Endothelial cell of umbilical vein (primary cell): ENCODE measurements around the gene PLCB4. TPM values are rescaled to one million over a fixed set of nuclear protein-coding genes. Genes with fewer than 3 reads are reported as not detected.

Source experiments
- BruUV-seq: library from RNA; stranded (reverse); fragments of 400-500 nt; replicated peaks from 2 replicates; lab custom pipeline; 2021; lab: Mats Ljungman, UMichigan
- CTCF ChIA-PET: fragments of 300-600, 350-600 bp; sonication (Branson Sonifier 250); formaldehyde crosslinking; loops from one replicate; lab custom pipeline; 2021; ENCODE audit warnings: antibody characterized with exemption, inconsistent platforms; lab: Charles Lee
- POLR2A ChIA-PET: fragments of 300-600, 350-600 bp; sonication (Branson Sonifier 250); formaldehyde crosslinking; loops from one replicate; lab custom pipeline; 2021; ENCODE audit warnings: antibody characterized with exemption, inconsistent platforms; lab: Charles Lee
- DNase-seq: peaks from one replicate; pipeline ENCODE4 v3.0.0-alpha.2; 2011; ENCODE audit warnings: low read depth, low spot score
- FAIRE-seq: peaks from 2 replicates; lab custom pipeline; 2011; peaks lifted over from hg19 to GRCh38; lab: Jason Lieb, UNC
- H2AFZ ChIP-seq: 2 replicates; pipeline ENCODE4 v1.6.0; 2012; ENCODE audit warnings: low read depth, low read length, control low read depth, inconsistent platforms
- H3K27ac ChIP-seq: 2 replicates; pipeline ENCODE4 v1.5.1; 2011; ENCODE audit warnings: low read depth, mild to moderate bottlenecking, control low read depth, low read length, moderate library complexity; ENCODE audit not compliant: insufficient read depth
- H3K27me3 ChIP-seq, 2 experiments: 2 replicates each; pipeline versions ENCODE4 v1.6.0 to v1.6.1; 2011; ENCODE audit warnings: low read length in 2 of 2, mixed read lengths in 1 of 2; ENCODE audit not compliant: control insufficient read depth in 2 of 2, insufficient read depth in 2 of 2
- H3K36me3 ChIP-seq, 2 experiments: 2 replicates in 1 of 2; 3 replicates in 1 of 2; pipeline ENCODE4 v1.5.1; 2011; ENCODE audit warnings: low read length in 2 of 2, mild to moderate bottlenecking in 1 of 2, moderate library complexity in 1 of 2; ENCODE audit not compliant: control insufficient read depth in 2 of 2, insufficient read depth in 2 of 2; ENCODE audit errors: extremely low read depth in 1 of 2
- H3K4me1 ChIP-seq: 3 replicates; pipeline ENCODE4 v1.5.1; 2011; ENCODE audit warnings: mild to moderate bottlenecking, low read length; ENCODE audit not compliant: control insufficient read depth, insufficient read depth; ENCODE audit errors: extremely low read depth
- H3K4me2 ChIP-seq: 2 replicates; pipeline ENCODE4 v1.6.1; 2011; ENCODE audit warnings: low read length, control low read depth, mixed read lengths; ENCODE audit not compliant: insufficient read depth
- H3K4me3 ChIP-seq, 3 experiments: fragments of 200-600 bp in 1 of 3; sonication (generic), shearing (Covaris generic) in 1 of 3; replicated peaks in 1 of 3; 2 replicates each; pipeline ENCODE4 v1.5.1; 2011 to 2016; ENCODE audit warnings: control low read depth in 3 of 3, low read length in 3 of 3, mild to moderate bottlenecking in 2 of 3, inconsistent platforms in 1 of 3, low read depth in 1 of 3, moderate library complexity in 1 of 3; ENCODE audit not compliant: insufficient read depth in 1 of 3
- H3K79me2 ChIP-seq: 2 replicates; pipeline ENCODE4 v1.6.0; 2012; ENCODE audit warnings: low read length, inconsistent platforms; ENCODE audit not compliant: control insufficient read depth, insufficient read depth
- H3K9ac ChIP-seq: replicated peaks from 2 replicates; pipeline ENCODE3; 2011; ENCODE audit warnings: low read length, control low read depth; ENCODE audit not compliant: insufficient read depth; ENCODE audit errors: extremely low read depth
- H3K9me1 ChIP-seq: replicated peaks from 3 replicates; pipeline ENCODE4 v1.6.0; 2011; ENCODE audit warnings: mild to moderate bottlenecking, low read length; ENCODE audit not compliant: control insufficient read depth, insufficient read depth; ENCODE audit errors: extremely low read depth
- H3K9me3 ChIP-seq: replicated peaks from 2 replicates; pipeline ENCODE4 v1.5.1; 2012; ENCODE audit warnings: low read length, inconsistent platforms; ENCODE audit not compliant: control insufficient read depth, insufficient read depth
- H4K20me1 ChIP-seq: replicated peaks from 2 replicates; pipeline ENCODE3; 2011; ENCODE audit warnings: mild to moderate bottlenecking, low read length; ENCODE audit not compliant: control insufficient read depth, insufficient read depth; ENCODE audit errors: extremely low read depth
- EZH2 ChIP-seq: IDR thresholded peaks from 2 replicates; pipeline ENCODE4 v1.6.1; 2012; ENCODE audit warnings: borderline replicate concordance, low read depth, mild to moderate bottlenecking, moderate library complexity, low read length, inconsistent platforms; ENCODE audit not compliant: severe bottlenecking
- FOS ChIP-seq: IDR thresholded peaks from 2 replicates; pipeline ENCODE4 v1.6.1; 2011; ENCODE audit warnings: mild to moderate bottlenecking, low read length, moderate library complexity, borderline replicate concordance; ENCODE audit not compliant: insufficient read depth
- JUN ChIP-seq: IDR thresholded peaks from 2 replicates; pipeline ENCODE4 v1.6.1; 2011; ENCODE audit warnings: borderline replicate concordance, low read depth; ENCODE audit not compliant: insufficient read length, insufficient read depth
- MAX ChIP-seq: IDR thresholded peaks from 2 replicates; pipeline ENCODE4 v1.6.1; 2011; ENCODE audit not compliant: insufficient read depth, insufficient read length
- MYC ChIP-seq: IDR thresholded peaks from one replicate; pipeline ENCODE4 v1.6.1; 2011; ENCODE audit warnings: mild to moderate bottlenecking, low read depth, low read length
- dilution Hi-C: fragments of 300-500 bp; cut with MboI; formaldehyde crosslinking; loops from one replicate; pipeline ENCODE4 v1.15.0; 2019; ENCODE audit warnings: low sequenced_read_pairs; ENCODE audit not compliant: extremely low pct_ligation_motif_present
- intact Hi-C: fragments of 100-400 bp; cut with micrococcal nuclease; formaldehyde crosslinking; loops from one replicate; pipeline ENCODE4 v1.10.0; 2022
- polyA plus RNA-seq, 4 experiments: library from polyadenylated mRNA; depleted of rRNA in 3 of 4; stranded (reverse) in 3 of 4; unstranded in 1 of 4; fragments of >200 nt; gene quantifications; 2 replicates each; pipeline versions ENCODE4 v1.2.1 to v1.2.3, GENCODE V29; 2011 to 2012; ENCODE audit warnings: missing spikeins in 1 of 4
- total RNA-seq: library from RNA; stranded (reverse); gene quantifications from 2 replicates; pipeline ENCODE4 v1.2.3, GENCODE V29; 2021

PLCB4 gene
- total and polyA plus RNA-seq, 2 donors (not counting 3 experiments of a cell fraction or from before 2014, with no cell fraction given) = 0.37 to 1.7 TPM

DNA sequence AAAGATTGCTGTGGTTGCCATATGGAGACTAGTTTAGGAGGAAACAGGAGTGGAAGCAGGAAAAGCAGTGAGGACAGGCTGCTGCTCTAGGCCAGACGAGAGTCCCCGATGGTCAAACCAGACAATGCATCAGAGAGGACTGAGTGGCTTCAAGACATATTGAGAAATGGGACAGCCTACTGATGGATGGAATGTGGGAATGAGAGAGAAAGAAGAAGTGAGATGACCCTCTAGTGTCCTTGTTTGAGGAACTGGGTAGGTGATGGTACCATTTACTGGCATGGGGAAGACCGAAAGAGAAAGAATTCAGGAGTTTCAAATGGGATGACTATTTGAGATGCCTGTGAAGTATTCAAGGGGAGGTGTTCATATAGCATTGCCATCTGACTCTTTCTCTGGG lies 333.7 kb downstream of the PLCB4 start:
- POLR2A ChIA-PET = no interaction called here
- no peak for FAIRE-seq

DNA sequence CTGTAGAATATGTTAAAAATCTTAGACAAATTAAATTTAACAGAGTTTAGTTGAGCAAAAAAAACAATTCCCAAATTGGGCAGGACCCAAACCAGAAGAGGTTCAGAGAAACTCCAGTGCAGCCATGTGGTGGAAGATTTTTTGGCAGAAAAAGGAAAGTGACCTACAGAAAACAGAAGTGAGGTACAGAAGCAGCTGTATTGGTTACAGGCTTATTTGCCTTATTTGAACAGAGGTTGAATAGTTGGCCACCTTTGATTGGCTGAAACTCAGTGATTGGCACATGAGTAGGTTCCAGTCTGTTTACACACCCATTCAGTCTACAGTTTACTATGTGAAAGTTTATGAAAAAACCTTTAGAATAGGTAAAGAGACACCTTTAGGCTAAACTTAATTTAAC lies 334.6 kb downstream of the PLCB4 start:
- Histone ChIP-seq H3K27me3 (no peaks in the 10 kb centered on the region), H3K79me2 (no peaks in the 10 kb centered on the region), H3K9me1 (no peaks in the 10 kb centered on the region), H3K4me1 (peaks cover 16% of the 10 kb centered on the region), H3K4me3 (no peak overlapping the region), H3K9ac (no peak overlapping the region), H2AFZ (no peak overlapping the region), H3K9me3 (no peaks in the 10 kb centered on the region), H3K4me2 (no peak overlapping the region), H4K20me1 (no peaks in the 10 kb centered on the region), H3K27ac (no peak overlapping the region), H3K36me3 (no peaks in the 10 kb centered on the region)
- intact Hi-C loops = no loop called here
- dilution Hi-C loops = no loop called here
- ChIA-PET CTCF (interaction anchor here (1.0 kb wide), 1 partner anchor 10 kb away, joined by 4 read pairs; no protein-coding TSS in a partner anchor), POLR2A (no interaction called here)
- no peak for FAIRE-seq
- no TSS peak for BruUV-seq
- no peak for DNase-seq
- TF ChIP-seq JUN (no peak), MYC (no peak), FOS (no peak)

More for the DNA sequence above, 333.7 kb downstream of the PLCB4 start:
- H3K4me2 ChIP-seq = no peak overlapping the region
- no peak overlapping the region for H3K9ac ChIP-seq
- CTCF ChIA-PET = no interaction called here
- no peaks in the 10 kb centered on the region for H4K20me1 ChIP-seq
- no peak overlapping the region for H3K4me3 ChIP-seq
- dilution Hi-C loops = no loop called here
- DNase-seq = no peak
- H3K9me3 ChIP-seq = no peaks in the 10 kb centered on the region
- H2AFZ ChIP-seq = no peak overlapping the region
- intact Hi-C loops = no loop called here
- no peaks in the 10 kb centered on the region for H3K27me3 ChIP-seq
- no peak overlapping the region for H3K27ac ChIP-seq
- H3K9me1 ChIP-seq = no peaks in the 10 kb centered on the region
- TF ChIP-seq MYC = no peak
- TF ChIP-seq MAX = no peak
- no peak for TF ChIP-seq EZH2
- TF ChIP-seq FOS = no peak
- H3K79me2 ChIP-seq = no peaks in the 10 kb centered on the region
- H3K36me3 ChIP-seq = no peaks in the 10 kb centered on the region
- BruUV-seq = no TSS peak
- peaks cover 16% of the 10 kb centered on the region for H3K4me1 ChIP-seq
